COR-L47 (cell line): Measurements from ENCODE around the gene AUTS2.

Experiments
- DNase-seq: peaks from one replicate; lab custom pipeline; 2025; lab: John Stamatoyannopoulos, UW

Gene AUTS2

DNA sequence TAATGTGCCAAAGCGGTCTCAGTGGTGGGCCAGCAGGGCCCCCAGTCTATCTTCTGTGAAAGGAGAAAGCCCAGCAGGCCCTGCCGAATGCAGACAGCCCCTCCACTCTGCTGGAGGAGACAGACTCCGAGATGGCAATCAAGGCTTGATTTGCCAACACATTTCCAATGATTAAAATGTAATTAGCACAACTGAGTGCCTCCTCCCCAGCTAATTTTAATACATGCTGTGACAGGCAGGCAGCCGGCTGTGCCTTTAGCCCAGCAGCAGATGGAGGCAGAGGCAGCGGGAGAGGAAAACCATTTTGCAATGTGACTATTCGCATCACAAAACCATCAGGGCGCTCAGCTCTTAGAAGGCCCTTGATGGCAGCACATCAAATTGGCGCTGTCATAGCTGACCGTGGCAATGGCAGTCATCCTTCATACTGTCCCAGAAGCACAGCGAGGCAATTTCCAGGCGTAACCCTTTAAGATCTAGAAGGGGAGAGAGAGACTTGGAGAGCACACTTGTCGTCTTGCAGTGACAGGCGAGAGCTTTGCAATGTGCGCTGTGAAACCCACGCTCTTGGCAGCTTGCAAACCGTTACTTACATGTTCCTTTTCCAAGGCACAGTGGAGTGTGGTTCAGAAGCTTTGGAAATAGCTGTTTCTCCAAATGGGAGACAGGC is 818.8 kb downstream of the AUTS2 start:
- DNase-seq, result peak; percentile 46

GRCh38 chr7:70419526-70420380 is 821.5 kb downstream of the AUTS2 start:
- DNase-seq, result no peak

DNA sequence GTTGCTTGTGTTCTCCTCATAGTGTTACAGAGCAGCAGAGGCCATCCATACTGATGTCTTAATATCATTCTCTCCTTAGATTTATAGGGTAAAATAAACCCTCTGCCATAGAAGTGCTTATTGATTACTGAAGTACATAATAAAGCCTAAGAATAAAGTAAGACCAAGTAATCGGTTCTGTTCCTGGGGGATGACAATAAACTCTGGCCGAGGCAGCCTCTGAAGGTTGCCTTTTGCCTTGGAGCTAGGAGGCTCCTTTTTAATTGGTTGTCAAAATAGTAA is 822.0 kb downstream of the AUTS2 start:
- DNase-seq, result no peak

DNA sequence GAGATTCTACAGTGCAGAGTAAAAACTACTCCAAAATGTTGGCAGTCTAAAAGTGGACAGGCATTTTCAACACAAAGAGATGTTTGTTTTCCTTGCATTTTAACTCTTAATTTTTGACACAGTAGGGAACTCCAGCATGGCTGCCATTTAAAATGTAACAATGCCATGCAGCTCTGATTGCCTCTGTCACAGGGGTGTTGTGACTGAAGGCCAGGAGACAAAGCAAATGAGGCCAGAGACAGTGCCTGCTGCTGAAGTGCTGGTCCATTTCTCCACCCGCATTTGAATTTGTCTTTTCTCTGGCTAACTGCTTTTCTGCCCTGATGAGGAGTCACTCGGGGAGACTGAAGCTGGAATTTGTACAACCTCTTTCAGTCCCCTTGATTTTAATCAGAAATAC is 823.0 kb downstream of the AUTS2 start:
- peak; percentile 58 for DNase-seq

DNA sequence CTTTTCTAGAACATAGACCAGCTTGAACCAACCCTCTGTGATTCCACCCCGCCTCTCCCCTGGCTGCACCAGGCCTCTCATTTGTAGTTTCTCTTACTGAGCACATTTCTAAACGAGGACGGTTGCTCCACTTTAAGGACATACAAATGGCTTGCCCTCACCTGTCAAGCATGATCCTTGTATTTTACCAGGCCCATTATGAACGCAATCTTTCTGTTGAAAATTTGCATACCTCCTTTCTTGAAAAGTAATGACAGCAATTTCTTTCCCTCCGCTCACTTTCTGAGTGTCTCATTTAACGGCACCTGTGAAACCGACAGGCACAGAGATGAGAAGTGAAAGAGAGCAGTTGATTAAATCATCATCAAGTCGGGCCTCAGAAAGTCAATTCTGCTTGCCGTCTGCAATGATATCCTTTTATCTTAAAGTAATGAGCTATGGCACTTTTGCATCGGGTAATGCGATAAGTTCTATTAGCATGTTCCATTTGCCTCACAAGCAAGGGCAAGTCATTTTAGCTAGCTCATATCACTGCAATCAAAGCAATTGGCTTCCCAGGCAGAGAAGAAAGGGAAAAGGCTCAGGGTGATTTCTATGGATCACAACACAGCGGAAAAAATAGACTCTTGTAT is 828.1 kb downstream of the AUTS2 start:
- no peak for DNase-seq

GRCh38 chr7:70432567-70433001 is 834.3 kb downstream of the AUTS2 start:
- peak; percentile 78 for DNase-seq

- DNase-seq, result peak; percentile 41
Measured at GRCh38 chr7:70434376-70434775, 836.1 kb downstream of the AUTS2 start.

GRCh38 chr7:70434821-70435220 is 836.5 kb downstream of the AUTS2 start:
- DNase-seq, result no peak

DNA sequence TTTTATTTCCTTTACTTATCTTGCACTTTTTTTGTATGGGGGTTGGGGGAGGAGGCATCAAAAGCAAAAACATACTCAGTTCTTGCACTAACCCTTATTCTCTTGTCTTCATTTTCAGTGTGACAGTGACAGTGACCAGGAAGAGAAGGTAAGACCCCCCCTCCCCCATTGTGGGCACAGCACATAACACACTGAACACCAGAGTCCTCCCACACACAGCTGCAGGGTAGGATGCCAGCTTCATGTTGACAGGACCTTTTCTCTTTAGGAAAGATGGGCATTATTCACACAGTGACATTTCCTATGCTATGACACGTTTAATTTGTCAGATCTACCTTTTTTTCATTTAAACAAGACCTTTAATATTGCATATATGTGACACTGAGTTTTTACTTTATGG is 837.4 kb downstream of the AUTS2 start:
- DNase-seq, result no peak

DNA sequence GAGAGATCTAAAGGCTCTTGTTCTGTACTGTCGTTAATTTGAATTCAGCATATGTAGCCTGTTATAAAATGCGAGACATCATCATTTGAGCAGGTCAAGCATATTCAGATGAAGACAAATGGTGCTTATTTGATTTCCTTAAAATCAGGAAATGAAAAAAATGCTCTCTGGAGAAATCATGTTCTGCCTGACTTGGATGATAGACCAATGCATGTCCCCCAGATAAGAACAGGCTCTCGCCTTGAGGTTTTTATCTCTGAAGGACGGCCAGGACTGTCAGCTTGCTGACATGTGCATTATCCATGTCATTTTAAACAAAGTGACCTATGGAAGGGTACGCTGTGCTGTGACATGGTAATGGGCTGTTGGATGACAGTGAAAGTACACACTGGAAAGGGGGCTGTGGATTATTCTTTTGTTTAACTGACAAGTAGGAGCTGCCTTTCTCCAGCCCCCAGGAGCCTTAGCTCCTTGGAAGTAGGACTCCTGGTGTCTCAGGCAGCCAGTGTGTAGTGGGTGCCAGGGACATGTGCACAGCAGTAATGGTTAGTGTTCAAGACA is 838.6 kb downstream of the AUTS2 start:
- DNase-seq, result no peak

- no peak for DNase-seq
Measured at GRCh38 chr7:70439651-70440050, 841.4 kb downstream of the AUTS2 start.

DNA sequence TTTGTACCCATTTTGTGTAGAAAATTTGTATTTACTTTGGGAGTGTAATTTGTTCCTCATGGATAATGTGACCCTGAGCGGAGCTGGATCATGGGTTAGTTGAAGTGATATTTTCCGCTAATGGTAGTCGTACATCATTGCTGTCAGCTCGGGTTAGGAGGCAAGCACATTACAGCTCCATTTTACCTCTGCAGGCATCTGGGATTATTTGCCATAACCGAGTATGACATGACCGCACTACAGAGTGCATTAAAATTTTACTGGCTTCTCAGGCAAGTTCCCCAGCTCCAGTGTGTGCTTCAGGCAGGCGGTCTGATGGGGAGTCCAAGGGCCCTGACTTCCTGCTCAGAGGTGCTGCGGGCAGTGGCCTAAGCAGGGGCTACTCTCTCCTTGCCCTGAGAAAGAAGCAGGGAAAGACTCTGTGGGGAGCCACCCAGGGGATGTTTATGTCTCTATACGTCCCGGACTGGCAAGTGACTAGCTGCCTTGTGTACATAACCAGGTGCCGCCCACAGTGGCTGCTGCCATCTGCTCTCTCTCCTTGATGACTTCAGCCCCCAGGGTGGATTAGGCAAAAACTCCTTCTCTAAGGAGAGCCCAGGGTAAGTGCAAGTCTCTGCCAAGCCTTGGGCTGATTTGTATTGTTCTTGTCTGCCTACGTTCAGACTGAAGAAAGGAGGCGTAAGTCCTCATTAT is 848.3 kb downstream of the AUTS2 start:
- peak; percentile 59 for DNase-seq

DNA sequence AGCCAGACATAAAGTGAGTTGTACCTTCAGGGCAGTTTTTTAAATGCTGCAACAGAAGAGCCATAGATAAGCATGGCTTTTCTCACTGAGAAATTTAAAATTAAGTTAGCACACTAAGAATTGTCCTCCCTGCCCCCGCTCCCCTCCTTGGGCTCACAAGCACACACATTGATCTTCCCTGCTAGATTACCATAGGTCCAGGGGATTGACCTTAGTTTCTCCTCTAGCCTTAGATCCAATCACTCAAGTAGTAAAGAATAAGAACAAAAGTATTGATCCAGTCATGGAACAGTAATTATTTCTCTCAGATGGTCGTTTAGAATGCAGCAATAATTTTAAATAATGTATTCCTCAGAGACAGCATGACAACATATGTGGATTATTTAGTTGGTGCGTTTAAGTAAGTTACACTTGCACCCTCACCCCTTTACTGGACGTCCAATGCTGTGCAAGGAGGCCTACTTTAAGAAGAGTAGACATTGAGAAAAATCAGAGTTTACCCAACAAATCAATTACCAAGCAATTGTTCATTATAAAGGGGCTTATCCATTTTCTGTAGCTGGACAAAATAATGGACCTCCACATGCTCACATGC is 850.1 kb downstream of the AUTS2 start:
- no peak for DNase-seq

GRCh38 chr7:70450731-70451130 is 852.5 kb downstream of the AUTS2 start:
- DNase-seq, result no peak

DNA sequence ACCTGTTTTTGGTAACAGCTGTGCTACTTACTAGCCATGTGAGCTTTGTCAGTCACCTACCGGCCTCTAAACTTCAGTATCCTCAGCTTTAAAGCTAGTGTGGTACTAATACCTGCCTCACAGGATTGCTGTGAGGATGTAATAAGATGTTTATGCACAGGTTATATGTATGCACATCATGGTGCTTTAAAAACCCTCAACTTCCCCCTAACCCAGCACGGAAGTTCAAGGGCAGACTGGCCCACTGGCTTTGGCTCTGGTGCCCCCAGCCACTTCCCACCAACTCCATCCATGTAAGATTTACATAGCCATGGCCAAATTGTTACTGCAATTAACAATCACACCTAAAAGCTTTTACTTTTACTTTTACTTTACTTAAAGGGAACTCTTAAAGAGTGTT is 857.6 kb downstream of the AUTS2 start:
- no peak for DNase-seq

GRCh38 chr7:70456719-70457118 is 858.4 kb downstream of the AUTS2 start:
- DNase-seq, result no peak

DNA sequence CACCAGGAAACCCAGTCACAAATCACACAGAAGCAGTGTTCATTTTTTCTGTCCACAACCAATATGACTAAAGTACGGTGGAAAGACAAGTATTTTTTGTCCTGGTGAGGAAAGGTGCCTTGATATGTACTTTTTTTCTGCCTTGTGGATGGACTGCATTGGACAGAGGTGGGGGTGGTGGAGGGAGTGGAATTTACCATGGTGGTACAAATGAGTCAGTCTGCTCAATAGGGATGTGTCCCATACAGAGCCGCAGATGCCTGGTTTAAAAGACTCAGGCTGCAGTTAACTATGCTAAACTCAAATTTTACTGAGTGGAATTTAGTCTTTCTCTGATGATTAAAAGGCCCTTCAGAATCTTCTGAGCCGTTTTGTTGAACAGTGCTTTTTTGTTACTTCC is 859.2 kb downstream of the AUTS2 start:
- DNase-seq, result no peak

DNA sequence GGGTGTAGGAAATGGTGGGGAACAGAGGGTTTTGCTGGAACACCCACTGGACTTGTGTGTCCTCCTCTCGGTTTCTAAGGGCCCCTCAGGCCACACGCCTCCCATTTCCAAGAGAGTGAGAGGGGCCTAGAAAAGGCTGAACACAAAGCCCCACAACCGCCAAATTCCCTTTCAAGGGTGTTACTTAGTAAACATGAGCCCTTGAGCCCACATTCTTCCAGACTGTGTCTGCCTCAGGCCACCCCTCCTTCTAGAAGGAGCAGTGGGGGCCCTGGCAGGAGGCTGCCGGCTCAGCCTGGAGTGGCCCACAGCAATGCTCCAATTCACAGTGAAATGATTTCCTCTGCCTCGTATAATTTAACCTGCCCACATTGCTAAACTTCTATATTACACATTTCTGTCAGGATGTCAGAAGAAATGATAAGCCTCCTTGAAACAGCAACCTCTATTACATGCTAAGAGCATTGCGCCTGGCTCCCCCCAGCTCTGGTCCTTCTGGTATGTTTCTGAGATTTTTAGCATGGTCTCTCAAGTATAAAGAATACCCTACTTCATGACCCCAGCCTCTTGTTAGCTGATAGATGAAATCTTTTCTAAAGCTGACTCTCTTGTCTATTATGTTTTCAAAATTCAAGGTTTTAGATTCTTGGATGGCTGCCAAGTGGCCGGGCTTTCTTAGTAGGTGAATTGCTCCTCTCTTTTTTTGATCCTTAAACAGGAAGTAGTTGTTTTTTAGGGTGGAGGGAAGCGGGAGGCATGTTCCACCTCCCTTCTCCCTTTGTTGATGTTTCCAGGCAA is 859.8 kb downstream of the AUTS2 start:
- DNase-seq, result peak; percentile 36

GRCh38 chr7:70458745-70459144 is 860.5 kb downstream of the AUTS2 start:
- no peak for DNase-seq

GRCh38 chr7:70459546-70459945 is 861.3 kb downstream of the AUTS2 start:
- no peak for DNase-seq

- no peak for DNase-seq
Measured at GRCh38 chr7:70460071-70460470, 861.8 kb downstream of the AUTS2 start.
